GM12878 (cell line): ENCODE data around the gene NEUROD1. TPM values are rescaled to one million over a fixed set of nuclear protein-coding genes. Genes with fewer than 3 reads are reported as not detected.

Experiments used
- ATAC-seq: fragments of 200-7000 bp; cut with Tn5 transposase; 3 replicates; pipeline ENCODE4 v1.9.1; 2020; ENCODE audit warnings: mild to moderate bottlenecking, moderate library complexity
- BruUV-seq: library from RNA; stranded (reverse); fragments of 400-500 nt; replicated peaks from 2 replicates; lab custom pipeline; 2021; lab: Mats Ljungman, UMichigan
- CTCF ChIA-PET: fragments of 300-600 bp; sonication (Branson Sonifier 250); formaldehyde crosslinking; extraction: SDS; loops from one replicate; lab custom pipeline; 2021; ENCODE audit warnings: inconsistent platforms; lab: Yijun Ruan, JAX
- POLR2A ChIA-PET: fragments of 350-600 bp; formaldehyde crosslinking; extraction: SDS; loops from one replicate; lab custom pipeline; 2021; ENCODE audit warnings: inconsistent platforms; lab: Charles Lee
- RAD21 ChIA-PET: fragments of 300-600 bp; sonication (Branson Sonifier 250); formaldehyde crosslinking; loops from one replicate; lab custom pipeline; 2023; ENCODE audit warnings: antibody characterized with exemption; ENCODE audit not compliant: unreplicated experiment; lab: Charles Lee
- SMC1A ChIA-PET: fragments of 300-600 bp; sonication (Branson Sonifier 250); formaldehyde crosslinking; loops from one replicate; lab custom pipeline; 2023; ENCODE audit not compliant: unreplicated experiment, uncharacterized antibody; lab: Charles Lee
- DNase-seq: peaks from one replicate; pipeline ENCODE4 v3.0.0-alpha.2; 2011; ENCODE audit warnings: low read depth, low spot score
- FAIRE-seq: peaks from 3 replicates; lab custom pipeline; 2011; peaks lifted over from hg19 to GRCh38; lab: Jason Lieb, UNC
- H2AFZ ChIP-seq: 2 replicates; pipeline ENCODE4 v1.6.0; 2011; ENCODE audit warnings: low read depth, low read length, control low read depth; ENCODE audit not compliant: control insufficient read depth
- H3K27ac ChIP-seq: 2 replicates; pipeline ENCODE4 v1.5.1; 2011; ENCODE audit warnings: control low read depth; ENCODE audit not compliant: control insufficient read depth, insufficient read depth
- H3K27me3 ChIP-seq, 2 experiments: replicated peaks in 1 of 2; 2 replicates each; pipeline versions ENCODE4 v1.6.0 to v1.6.1; 2011; ENCODE audit warnings: low read length in 1 of 2; ENCODE audit not compliant: control insufficient read depth in 2 of 2, insufficient read depth in 2 of 2
- H3K36me3 ChIP-seq, 2 experiments: 2 replicates each; pipeline ENCODE4 v1.5.1; 2011; ENCODE audit warnings: low read length in 1 of 2; ENCODE audit not compliant: control insufficient read depth in 2 of 2, insufficient read depth in 2 of 2
- H3K4me1 ChIP-seq: 2 replicates; pipeline ENCODE4 v1.6.1; 2011; ENCODE audit warnings: mild to moderate bottlenecking, low read length, moderate library complexity, mixed read lengths; ENCODE audit not compliant: control insufficient read depth, insufficient read depth
- H3K4me2 ChIP-seq: 2 replicates; pipeline ENCODE4 v1.6.0; 2011; ENCODE audit warnings: control low read depth; ENCODE audit not compliant: control insufficient read depth, insufficient read depth
- H3K4me3 ChIP-seq: fragments of 200-600 bp; sonication (generic); 2 replicates; pipeline ENCODE4 v1.5.1; 2016
- H3K79me2 ChIP-seq: 2 replicates; pipeline ENCODE4 v1.6.0; 2011; ENCODE audit warnings: low read length; ENCODE audit not compliant: control insufficient read depth, insufficient read depth
- H3K9ac ChIP-seq: 2 replicates; pipeline ENCODE4 v1.8.0; 2011; ENCODE audit warnings: low read length, control low read depth, mixed read lengths; ENCODE audit not compliant: control insufficient read depth, insufficient read depth
- H3K9me3 ChIP-seq: replicated peaks from 3 replicates; pipeline ENCODE4 v1.5.1; 2011; ENCODE audit warnings: mild to moderate bottlenecking, low read length; ENCODE audit not compliant: control insufficient read depth, insufficient read depth
- H4K20me1 ChIP-seq: 2 replicates; pipeline ENCODE4 v1.6.0; 2011; ENCODE audit not compliant: control insufficient read depth, insufficient read depth
- CUX1 ChIP-seq: IDR thresholded peaks from 2 replicates; pipeline ENCODE4 v1.6.1; 2012; ENCODE audit warnings: improper control_type of control experiment, low read depth, low read length; ENCODE audit not compliant: insufficient replicate concordance
- E2F8 ChIP-seq: fragments of 450-650 bp; IDR thresholded peaks from 2 replicates; pipeline ENCODE4 v1.6.1; 2018; ENCODE audit warnings: mild to moderate bottlenecking, low read depth, moderate library complexity; ENCODE audit not compliant: partially characterized antibody
- HDGF ChIP-seq: fragments of 450-650 bp; IDR thresholded peaks from 2 replicates; pipeline ENCODE4 v1.6.1; 2016; ENCODE audit warnings: antibody characterized with exemption
- KAT2A ChIP-seq: conservative IDR thresholded peaks from 2 replicates; pipeline ENCODE4 v1.6.1; 2011; ENCODE audit warnings: low read depth, low read length; ENCODE audit not compliant: control insufficient read depth
- KDM1A ChIP-seq: fragments of 200-600 bp; sonication (generic); IDR thresholded peaks from 2 replicates; pipeline ENCODE4 v1.6.1; 2016; ENCODE audit warnings: borderline replicate concordance
- MYC ChIP-seq: IDR thresholded peaks from 2 replicates; pipeline ENCODE4 v1.6.1; 2011; ENCODE audit warnings: mild to moderate bottlenecking, low read length, moderate library complexity, inconsistent platforms; ENCODE audit not compliant: insufficient read depth, insufficient replicate concordance, insufficient read length, severe bottlenecking
- NBN ChIP-seq: fragments of 450-650 bp; IDR thresholded peaks from 2 replicates; pipeline ENCODE4 v1.6.1; 2016
- NFIC ChIP-seq: IDR thresholded peaks from 2 replicates; pipeline ENCODE4 v1.6.1; 2012; ENCODE audit warnings: low read depth, mild to moderate bottlenecking, inconsistent platforms, low read length, moderate library complexity
- SKIL ChIP-seq: fragments of 450-650 bp; IDR thresholded peaks from 2 replicates; pipeline ENCODE4 v1.6.1; 2017; ENCODE audit warnings: mild to moderate bottlenecking, low read depth, inconsistent platforms; ENCODE audit not compliant: poor library complexity, severe bottlenecking
- TBL1XR1 ChIP-seq: IDR thresholded peaks from 2 replicates; pipeline ENCODE4 v1.6.1; 2012; ENCODE audit warnings: low read depth, low read length, improper control_type of control experiment
- USF2 ChIP-seq: IDR thresholded peaks from 2 replicates; pipeline ENCODE4 v1.6.1; 2011; ENCODE audit warnings: low read depth, low read length, improper control_type of control experiment, borderline replicate concordance
- ZNF622 ChIP-seq: fragments of 450-650 bp; IDR thresholded peaks from 2 replicates; pipeline ENCODE4 v1.6.1; 2017; ENCODE audit warnings: mild to moderate bottlenecking, inconsistent platforms
- WGBS: methylation state at CpG from one replicate; pipeline ENCODE4 v1.1.6; 2016; ENCODE audit warnings: low lambda C conversion rate; ENCODE audit not compliant: insufficient replicate concordance, insufficient coverage; ENCODE audit errors: missing lambda C conversion rate; 5-methylcytosine and 5-hydroxymethylcytosine counted together
- in situ Hi-C: fragments of 300-500 bp; cut with MboI; formaldehyde crosslinking; loops from 9 replicates; pipeline ENCODE4 v1.14.3; 2018; ENCODE audit warnings: mixed read lengths
- intact Hi-C: fragments of 100-400 bp; cut with micrococcal nuclease; formaldehyde crosslinking; loops from one replicate; pipeline ENCODE4 v1.14.2; 2022; ENCODE audit not compliant: unreplicated experiment
- polyA plus RNA-seq, 11 experiments: library from polyadenylated mRNA; depleted of rRNA in 4 of 11; unstranded in 6 of 11; stranded (reverse) in 5 of 11; fragments of >200 nt; fragmentation: Nextera tagmentation in 4 of 11; fragmentation: Illumina TruSeq in 1 of 11; extraction: Ambion mirVana in 4 of 11; extraction: Trizol in 1 of 11; gene quantifications; 1 replicate in 1 of 11; 2 replicates in 10 of 11; pipeline versions ENCODE4 v1.2.1 to v1.2.3, GENCODE V29; 2011 to 2016; ENCODE audit warnings: inconsistent platforms in 2 of 11, missing spikeins in 2 of 11, low read depth in 1 of 11
- total RNA-seq, 4 experiments: library from RNA; depleted of rRNA in 3 of 4; stranded (reverse); fragments of >200 nt in 3 of 4; fragmentation: Illumina TruSeq in 1 of 4; extraction: Trizol in 1 of 4; gene quantifications; 2 replicates each; pipeline versions ENCODE4 v1.2.1 to v1.2.3, GENCODE V29; 2013 to 2021

The NEUROD1 gene
- total and polyA plus RNA-seq, 10 of the 15 experiments (the other 5 are each of a cell fraction or from before 2014, with no cell fraction given): not detected

GRCh38 chr2:181678861-181679543, 1.3 kb downstream of the NEUROD1 start:
- in situ Hi-C loops (no loop called here), intact Hi-C loops (no loop called here)
- ATAC-seq (no peak), FAIRE-seq (no peak), DNase-seq (no peak)
- ChIA-PET RAD21 (no interaction called here), SMC1A (interaction anchor here (0.6 to 1.0 kb wide), 2 partner anchors 21 to 425 kb away, joined by 3 read pairs; no protein-coding TSS in a partner anchor), CTCF (interaction anchor here (0.7 kb wide), 1 partner anchor 210 kb away, joined by 3 read pairs; no protein-coding TSS in a partner anchor), POLR2A (interaction anchor here (0.6 kb wide), 1 partner anchor 161 kb away, joined by 3 read pairs; no protein-coding TSS in a partner anchor)
- 63% methylated on average over 18 of the region's 18 CpGs for WGBS
- Histone ChIP-seq H3K27me3 (peaks cover 13 to 42% of the 10 kb centered on the region in 2 experiments), H3K36me3 (no peaks in the 10 kb centered on the region), H3K9me3 (peaks cover 2% of the 10 kb centered on the region; the same call in 2 of the 3 replicates), H3K9ac (no peak overlapping the region), H4K20me1 (no peaks in the 10 kb centered on the region), H3K4me2 (no peak overlapping the region), H3K4me3 (no peak overlapping the region), H2AFZ (no peak overlapping the region), H3K27ac (no peak overlapping the region), H3K79me2 (no peaks in the 10 kb centered on the region), H3K4me1 (no peaks in the 10 kb centered on the region)
- BruUV-seq: no TSS peak
- TF ChIP-seq TBL1XR1: no peak
- TF ChIP-seq ZNF622: no peak
- no peak for TF ChIP-seq CUX1
- TF ChIP-seq KAT2A: no peak
- no peak for TF ChIP-seq E2F8
- no peak for TF ChIP-seq KDM1A
- TF ChIP-seq USF2: no peak
- no peak for TF ChIP-seq MYC
- no peak for TF ChIP-seq HDGF
- no peak for TF ChIP-seq NFIC
- TF ChIP-seq NBN: no peak
- no peak for TF ChIP-seq SKIL
